IMR-90 (cell line): ENCODE measurements around the gene RXFP4. TPM values are rescaled to one million over a fixed set of nuclear protein-coding genes. Genes with fewer than 3 reads are reported as not detected.

Experiments used
- ATAC-seq: fragments of 200-7000 bp; cut with Tn5 transposase; 2 replicates; pipeline ENCODE4 v1.9.1; 2020; ENCODE audit warnings: low read depth, mild to moderate bottlenecking, moderate library complexity
- BruUV-seq: library from RNA; stranded (reverse); fragments of 400-500 nt; replicated peaks from 2 replicates; lab custom pipeline; 2021; lab: Mats Ljungman, UMichigan
- CTCF ChIA-PET: fragments of 300-600 bp; formaldehyde crosslinking; extraction: SDS; loops from one replicate; lab custom pipeline; 2021; ENCODE audit warnings: antibody characterized with exemption; lab: Yijun Ruan, JAX
- POLR2A ChIA-PET: fragments of 300-600 bp; sonication (Branson Sonifier 250); formaldehyde crosslinking; loops from one replicate; lab custom pipeline; 2022; ENCODE audit warnings: antibody characterized with exemption; ENCODE audit not compliant: unreplicated experiment; lab: Charles Lee
- DNase-seq: peaks from one replicate; pipeline ENCODE4 v3.0.0; 2013
- H2AFZ ChIP-seq: replicated peaks from 2 replicates; pipeline ENCODE3; 2013; ENCODE audit warnings: low read length, mild to moderate bottlenecking; ENCODE audit not compliant: poor library complexity
- H2AK5ac ChIP-seq: 2 replicates; pipeline ENCODE4 v1.6.1; 2013; ENCODE audit warnings: low read depth, low read length, inconsistent platforms
- H2AK9ac ChIP-seq: replicated peaks from 2 replicates; pipeline ENCODE3; 2013; ENCODE audit warnings: mild to moderate bottlenecking, low read depth, low read length, moderate library complexity; ENCODE audit not compliant: poor library complexity
- H2BK120ac ChIP-seq: 2 replicates; pipeline ENCODE4 v1.6.1; 2013; ENCODE audit warnings: low read depth, low read length, inconsistent platforms
- H2BK15ac ChIP-seq: 3 replicates; pipeline ENCODE4 v1.6.1; 2013; ENCODE audit warnings: low read depth, low read length, inconsistent platforms
- H2BK20ac ChIP-seq: 2 replicates; pipeline ENCODE4 v1.6.1; 2013; ENCODE audit warnings: low read depth, mild to moderate bottlenecking, inconsistent platforms, low read length, moderate library complexity
- H2BK5ac ChIP-seq: 2 replicates; pipeline ENCODE4 v1.6.1; 2013; ENCODE audit warnings: mild to moderate bottlenecking, low read depth, low read length, inconsistent platforms; ENCODE audit not compliant: poor library complexity, severe bottlenecking
- H3K14ac ChIP-seq: replicated peaks from 2 replicates; pipeline ENCODE4 v1.6.1; 2013; ENCODE audit warnings: low read depth, low read length, inconsistent platforms
- H3K18ac ChIP-seq: 2 replicates; pipeline ENCODE4 v1.6.1; 2013; ENCODE audit warnings: low read depth, low read length, control low read depth
- H3K23ac ChIP-seq: 2 replicates; pipeline ENCODE4 v1.6.1; 2013; ENCODE audit warnings: low read depth, low read length, inconsistent platforms
- H3K27ac ChIP-seq: 2 replicates; pipeline ENCODE4 v1.5.1; 2013; ENCODE audit warnings: mild to moderate bottlenecking, control low read depth, low read length; ENCODE audit not compliant: insufficient read depth
- H3K27me3 ChIP-seq: 2 replicates; pipeline ENCODE4 v1.6.1; 2013; ENCODE audit warnings: low read length; ENCODE audit not compliant: control insufficient read depth, insufficient read depth
- H3K36me3 ChIP-seq: 2 replicates; pipeline ENCODE4 v1.6.1; 2013; ENCODE audit warnings: low read length, mixed read lengths; ENCODE audit not compliant: control insufficient read depth, insufficient read depth
- H3K4ac ChIP-seq: 2 replicates; pipeline ENCODE4 v1.6.1; 2013; ENCODE audit warnings: low read depth, low read length, inconsistent platforms
- H3K4me1 ChIP-seq: 2 replicates; pipeline ENCODE4 v1.6.1; 2013; ENCODE audit warnings: low read length, mixed read lengths; ENCODE audit not compliant: control insufficient read depth, insufficient read depth
- H3K4me2 ChIP-seq: 2 replicates; pipeline ENCODE4 v1.6.1; 2013; ENCODE audit warnings: low read depth, mild to moderate bottlenecking, control low read depth, low read length, moderate library complexity
- H3K4me3 ChIP-seq: 2 replicates; pipeline ENCODE4 v1.5.1; 2013; ENCODE audit warnings: low read depth, mild to moderate bottlenecking, control low read depth, low read length, moderate library complexity; ENCODE audit not compliant: insufficient read depth
- H3K56ac ChIP-seq: 2 replicates; pipeline ENCODE4 v1.6.1; 2013; ENCODE audit warnings: low read length, inconsistent platforms; ENCODE audit not compliant: insufficient read depth; ENCODE audit errors: extremely low read depth
- H3K79me1 ChIP-seq, 2 experiments: 2 replicates each; pipeline ENCODE4 v1.6.1; 2013; ENCODE audit warnings: low read length in 2 of 2, inconsistent platforms in 1 of 2, low read depth in 1 of 2
- H3K9ac ChIP-seq: 2 replicates; pipeline ENCODE4 v1.6.1; 2013; ENCODE audit warnings: low read depth, low read length, control low read depth
- H3K9me1 ChIP-seq: 2 replicates; pipeline ENCODE4 v1.6.1; 2013; ENCODE audit warnings: low read length, inconsistent platforms; ENCODE audit not compliant: insufficient read depth
- H3K9me3 ChIP-seq: 2 replicates; pipeline ENCODE4 v1.6.1; 2013; ENCODE audit warnings: low read length; ENCODE audit not compliant: control insufficient read depth, insufficient read depth
- H4K20me1 ChIP-seq: 2 replicates; pipeline ENCODE4 v1.6.1; 2013; ENCODE audit warnings: low read length, inconsistent platforms; ENCODE audit not compliant: insufficient read depth
- H4K5ac ChIP-seq: 2 replicates; pipeline ENCODE4 v1.6.1; 2013; ENCODE audit warnings: mild to moderate bottlenecking, low read depth, low read length, control low read depth
- H4K8ac ChIP-seq, 2 experiments: 2 replicates each; pipeline ENCODE4 v1.6.1; 2013; ENCODE audit warnings: low read depth in 2 of 2, low read length in 2 of 2, control low read depth in 1 of 2, inconsistent platforms in 1 of 2
- H4K91ac ChIP-seq: 2 replicates; pipeline ENCODE4 v1.6.1; 2013; ENCODE audit warnings: low read depth, low read length, inconsistent platforms; ENCODE audit not compliant: insufficient read depth
- BHLHE40 ChIP-seq: fragments of 150-350 bp; IDR thresholded peaks from 2 replicates; pipeline ENCODE4 v1.6.1; 2016; ENCODE audit warnings: mild to moderate bottlenecking, low read depth, low read length
- CEBPB ChIP-seq: IDR thresholded peaks from 2 replicates; pipeline ENCODE4 v1.6.1; 2012; ENCODE audit warnings: low read depth, low read length, improper control_type of control experiment
- CHD1 ChIP-seq: IDR thresholded peaks from 2 replicates; pipeline ENCODE4 v1.6.1; 2012; ENCODE audit warnings: low read depth, low read length, improper control_type of control experiment
- ELK1 ChIP-seq: fragments of 150-350 bp; IDR thresholded peaks from 2 replicates; pipeline ENCODE4 v1.6.1; 2016; ENCODE audit warnings: low read depth, mild to moderate bottlenecking, low read length, moderate library complexity, borderline replicate concordance
- FOS ChIP-seq: fragments of 150-350 bp; IDR thresholded peaks from 2 replicates; pipeline ENCODE4 v1.6.1; 2016; ENCODE audit warnings: low read depth, low read length
- MAFK ChIP-seq: IDR thresholded peaks from 2 replicates; pipeline ENCODE4 v1.6.1; 2012; ENCODE audit warnings: low read depth, low read length, improper control_type of control experiment
- MAZ ChIP-seq: IDR thresholded peaks from 2 replicates; pipeline ENCODE4 v1.6.1; 2012; ENCODE audit warnings: low read depth, mild to moderate bottlenecking, low read length, improper control_type of control experiment, moderate library complexity, borderline replicate concordance
- MXI1 ChIP-seq: IDR thresholded peaks from 2 replicates; pipeline ENCODE4 v1.6.1; 2012; ENCODE audit warnings: low read depth, mild to moderate bottlenecking, low read length, moderate library complexity, borderline replicate concordance
- NFE2L2 ChIP-seq: fragments of 150-350 bp; IDR thresholded peaks from 2 replicates; pipeline ENCODE4 v1.6.1; 2016; ENCODE audit warnings: low read depth, mild to moderate bottlenecking, low read length
- POLR2A ChIP-seq: IDR thresholded peaks from 2 replicates; pipeline ENCODE4 v1.6.1; 2012; ENCODE audit warnings: mild to moderate bottlenecking, low read depth, low read length
- RAD21 ChIP-seq: IDR thresholded peaks from 2 replicates; pipeline ENCODE4 v1.6.1; 2012; ENCODE audit warnings: low read length, improper control_type of control experiment
- RCOR1 ChIP-seq: IDR thresholded peaks from 2 replicates; pipeline ENCODE4 v1.6.1; 2012; ENCODE audit warnings: mild to moderate bottlenecking, low read length, improper control_type of control experiment; ENCODE audit not compliant: insufficient replicate concordance
- RFX5 ChIP-seq: IDR thresholded peaks from 2 replicates; pipeline ENCODE4 v1.8.0; 2012; ENCODE audit warnings: low read depth, mild to moderate bottlenecking, low read length, moderate library complexity
- SMC3 ChIP-seq: fragments of 150-350 bp; IDR thresholded peaks from 2 replicates; pipeline ENCODE4 v1.6.1; 2016; ENCODE audit warnings: low read depth, mild to moderate bottlenecking, antibody characterized with exemption, low read length, moderate library complexity
- WGBS, 2 experiments: methylation state at CpG; one replicate each; pipeline versions ENCODE4 v1.1.5 to v1.1.7; 2013; ENCODE audit warnings: missing lambda C conversion rate in 2 of 2; ENCODE audit not compliant: insufficient read length in 1 of 2; ENCODE audit errors: extremely low coverage in 2 of 2; 5-methylcytosine and 5-hydroxymethylcytosine counted together
- dilution Hi-C: fragments of 300-500 bp; cut with HindIII; formaldehyde crosslinking; loops from one replicate; pipeline ENCODE4 v1.14.3; 2018; ENCODE audit warnings: low sequenced_read_pairs; ENCODE audit not compliant: unreplicated experiment
- in situ Hi-C: fragments of 300-500 bp; cut with MboI; formaldehyde crosslinking; loops from 3 replicates; pipeline ENCODE4 v1.14.3; 2019; ENCODE audit warnings: low sequenced_read_pairs, inconsistent platforms, mixed read lengths
- intact Hi-C: fragments of 100-400 bp; cut with micrococcal nuclease; formaldehyde crosslinking; loops from 2 replicates; pipeline ENCODE4 v1.10.0; 2022
- polyA plus RNA-seq, 3 experiments: library from polyadenylated mRNA; depleted of rRNA; stranded (reverse); fragments of >200 nt; gene quantifications; 2 replicates each; pipeline ENCODE4 v1.2.3, GENCODE V29; 2012; ENCODE audit warnings: low replicate concordance in 1 of 3
- total RNA-seq: library from RNA; depleted of rRNA; stranded (reverse); fragments of >200 nt; gene quantifications from 2 replicates; pipeline ENCODE4 v1.2.3, GENCODE V29; 2012
- TF ChIP-seq, protein P1 (sequence below): fragments of 150-350 bp; IDR thresholded peaks from 2 replicates; pipeline ENCODE4 v1.6.1; 2017; ENCODE audit warnings: mild to moderate bottlenecking, antibody characterized with exemption, low read length, low read depth
- TF ChIP-seq, protein P2 (sequence below): conservative IDR thresholded peaks from 2 replicates; pipeline ENCODE4 v1.5.1; 2012; ENCODE audit warnings: mild to moderate bottlenecking, low read depth, low read length, improper control_type of control experiment

RXFP4 gene
- total and polyA plus RNA-seq, 2 of the 4 experiments (the other 2 are of a cell fraction): not detected

GRCh38 chr1:155946633-155947219 is 5.3 kb downstream of the RXFP4 start:
- no peak overlapping the region for H3K4me3 ChIP-seq
- H3K23ac ChIP-seq: no peak overlapping the region
- no peak overlapping the region for H3K4ac ChIP-seq
- H4K20me1 ChIP-seq: peaks cover 35% of the 10 kb centered on the region; the same call in 1 of the 2 replicates
- no peak for ATAC-seq
- no peak overlapping the region for H2BK5ac ChIP-seq
- H3K27me3 ChIP-seq: no peaks in the 10 kb centered on the region
- H3K9ac ChIP-seq: no peak overlapping the region
- intact Hi-C loops (no loop called here), dilution Hi-C loops (no loop called here), in situ Hi-C loops (no loop called here)
- WGBS, 2 experiments: no CpG with 5 or more reads among the region's 8 CpGs
- H4K5ac ChIP-seq: no peak overlapping the region
- POLR2A ChIA-PET: no interaction called here
- no peaks in the 10 kb centered on the region for H3K9me3 ChIP-seq
- no TSS peak for BruUV-seq
- CTCF ChIA-PET: no interaction called here
- H2AK9ac ChIP-seq: no peak overlapping the region
- peaks cover 1% of the 10 kb centered on the region; the same call in 1 of the 2 replicates for H3K4me1 ChIP-seq
- H3K4me2 ChIP-seq: no peak overlapping the region
- no peak overlapping the region for H3K18ac ChIP-seq
- no peak overlapping the region for H4K91ac ChIP-seq
- H3K9me1 ChIP-seq: peaks cover 2% of the 10 kb centered on the region; the same call in 1 of the 2 replicates
- H4K8ac ChIP-seq: no peak overlapping the region
- H3K79me1 ChIP-seq: peaks cover 10 to 32% of the 10 kb centered on the region in 2 experiments
- TF ChIP-seq RAD21: no peak
- TF ChIP-seq MAFK: no peak
- TF ChIP-seq NFE2L2: no peak
- TF ChIP-seq, protein P1, sequence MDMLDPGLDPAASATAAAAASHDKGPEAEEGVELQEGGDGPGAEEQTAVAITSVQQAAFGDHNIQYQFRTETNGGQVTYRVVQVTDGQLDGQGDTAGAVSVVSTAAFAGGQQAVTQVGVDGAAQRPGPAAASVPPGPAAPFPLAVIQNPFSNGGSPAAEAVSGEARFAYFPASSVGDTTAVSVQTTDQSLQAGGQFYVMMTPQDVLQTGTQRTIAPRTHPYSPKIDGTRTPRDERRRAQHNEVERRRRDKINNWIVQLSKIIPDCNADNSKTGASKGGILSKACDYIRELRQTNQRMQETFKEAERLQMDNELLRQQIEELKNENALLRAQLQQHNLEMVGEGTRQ: no peak
- TF ChIP-seq RFX5: no peak
- TF ChIP-seq, protein P2, sequence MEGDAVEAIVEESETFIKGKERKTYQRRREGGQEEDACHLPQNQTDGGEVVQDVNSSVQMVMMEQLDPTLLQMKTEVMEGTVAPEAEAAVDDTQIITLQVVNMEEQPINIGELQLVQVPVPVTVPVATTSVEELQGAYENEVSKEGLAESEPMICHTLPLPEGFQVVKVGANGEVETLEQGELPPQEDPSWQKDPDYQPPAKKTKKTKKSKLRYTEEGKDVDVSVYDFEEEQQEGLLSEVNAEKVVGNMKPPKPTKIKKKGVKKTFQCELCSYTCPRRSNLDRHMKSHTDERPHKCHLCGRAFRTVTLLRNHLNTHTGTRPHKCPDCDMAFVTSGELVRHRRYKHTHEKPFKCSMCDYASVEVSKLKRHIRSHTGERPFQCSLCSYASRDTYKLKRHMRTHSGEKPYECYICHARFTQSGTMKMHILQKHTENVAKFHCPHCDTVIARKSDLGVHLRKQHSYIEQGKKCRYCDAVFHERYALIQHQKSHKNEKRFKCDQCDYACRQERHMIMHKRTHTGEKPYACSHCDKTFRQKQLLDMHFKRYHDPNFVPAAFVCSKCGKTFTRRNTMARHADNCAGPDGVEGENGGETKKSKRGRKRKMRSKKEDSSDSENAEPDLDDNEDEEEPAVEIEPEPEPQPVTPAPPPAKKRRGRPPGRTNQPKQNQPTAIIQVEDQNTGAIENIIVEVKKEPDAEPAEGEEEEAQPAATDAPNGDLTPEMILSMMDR: no peak
- TF ChIP-seq FOS: no peak
- no peak for TF ChIP-seq CEBPB
- no peak for TF ChIP-seq BHLHE40
- no peak for TF ChIP-seq CHD1
- TF ChIP-seq SMC3: no peak
- TF ChIP-seq MXI1: no peak
- TF ChIP-seq POLR2A: no peak
- no peak for TF ChIP-seq MAZ
- no peak for TF ChIP-seq ELK1
- TF ChIP-seq RCOR1: no peak
- H2AK5ac ChIP-seq: no peak overlapping the region
- H2BK120ac ChIP-seq: no peak overlapping the region
- no peak overlapping the region for H2BK15ac ChIP-seq
- no peak overlapping the region for H3K56ac ChIP-seq
- H3K27ac ChIP-seq: no peak overlapping the region
- no peak overlapping the region for H3K14ac ChIP-seq
- H3K36me3 ChIP-seq: peaks cover 55% of the 10 kb centered on the region
- no peak overlapping the region for H2BK20ac ChIP-seq
- DNase-seq: no peak
- H2AFZ ChIP-seq: no peak overlapping the region
